ENCODE measurements around the gene CFAP65.

- TF ChIP-seq CTCF (IDR thresholded peaks at IDR 0.05) (peak; percentile 37), REST (IDR thresholded peaks at IDR 0.05; ENCODE audit: insufficient read depth in 1 of 2, low read depth in 2 of 2, low read length in 1 of 2) (no peak)
Measured at GRCh38 chr2:219078126-219078525, 36.8 kb upstream of the CFAP65 start.

Measured in Panc1 (cell line).